GM15510 (cell line): ENCODE measurements around the gene NEURL1.

Experiments used
- POLR2A ChIP-seq: IDR thresholded peaks from 3 replicates; pipeline ENCODE4 v1.6.1; 2011; ENCODE audit warnings: borderline replicate concordance; ENCODE audit not compliant: insufficient read length; ENCODE audit errors: extremely low read depth

The NEURL1 gene

DNA sequence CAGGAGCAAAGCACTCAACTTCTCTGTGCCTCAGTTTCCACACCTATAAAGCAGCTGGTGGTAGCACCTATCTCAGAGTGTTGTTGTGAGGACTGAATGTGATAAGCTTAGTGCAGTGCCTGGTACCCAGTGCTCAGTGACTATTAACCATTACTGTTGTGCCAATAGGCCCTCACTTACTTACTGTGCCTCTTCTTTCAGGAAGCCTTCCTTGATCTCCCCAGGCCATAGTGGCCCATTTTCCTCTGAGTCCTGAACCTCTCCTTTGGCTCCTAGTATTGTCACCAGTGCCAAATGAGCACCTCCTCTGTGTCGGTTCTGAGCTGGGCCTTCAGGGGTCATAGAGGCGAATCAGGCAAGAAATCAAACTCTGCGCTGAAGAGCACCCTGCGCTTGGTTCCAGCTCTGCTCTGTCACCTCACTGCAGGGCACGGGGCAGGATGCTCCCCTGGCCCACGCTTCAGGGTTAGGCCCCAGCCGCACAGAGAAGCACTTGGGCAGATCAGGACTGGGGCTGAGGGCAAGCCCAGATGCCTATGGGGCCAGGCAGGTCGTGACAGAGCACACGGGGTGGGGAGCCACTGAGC lies 37.3 kb upstream of the NEURL1 start:
- no peak for TF ChIP-seq POLR2A

DNA sequence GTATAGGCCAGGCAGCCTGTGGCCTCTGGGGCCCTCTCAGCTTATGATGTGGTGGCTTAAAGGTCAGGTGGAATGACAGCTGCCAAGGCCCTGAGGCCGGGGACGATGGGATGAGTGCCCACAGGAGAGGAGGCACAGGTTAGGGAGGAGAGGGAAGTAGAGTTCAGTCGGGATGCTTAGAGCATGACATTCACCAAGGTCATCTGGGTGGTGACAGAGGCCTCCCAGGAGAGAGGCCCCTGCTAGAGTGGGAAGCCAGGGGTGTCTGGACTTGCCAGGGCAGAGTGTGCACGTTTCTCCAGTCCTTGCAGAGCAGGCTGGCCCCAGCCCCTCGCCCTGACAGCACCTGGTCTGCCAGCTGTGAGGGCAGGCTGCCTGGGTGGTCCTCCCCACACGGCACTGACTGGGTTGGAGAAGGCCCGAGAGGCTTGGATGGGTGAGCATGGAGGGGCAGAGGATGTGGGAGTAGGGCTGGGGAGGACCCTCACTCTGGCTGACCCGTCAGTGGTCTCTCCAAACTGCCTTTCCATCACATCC lies 36.3 kb upstream of the NEURL1 start:
- TF ChIP-seq POLR2A = no peak

DNA sequence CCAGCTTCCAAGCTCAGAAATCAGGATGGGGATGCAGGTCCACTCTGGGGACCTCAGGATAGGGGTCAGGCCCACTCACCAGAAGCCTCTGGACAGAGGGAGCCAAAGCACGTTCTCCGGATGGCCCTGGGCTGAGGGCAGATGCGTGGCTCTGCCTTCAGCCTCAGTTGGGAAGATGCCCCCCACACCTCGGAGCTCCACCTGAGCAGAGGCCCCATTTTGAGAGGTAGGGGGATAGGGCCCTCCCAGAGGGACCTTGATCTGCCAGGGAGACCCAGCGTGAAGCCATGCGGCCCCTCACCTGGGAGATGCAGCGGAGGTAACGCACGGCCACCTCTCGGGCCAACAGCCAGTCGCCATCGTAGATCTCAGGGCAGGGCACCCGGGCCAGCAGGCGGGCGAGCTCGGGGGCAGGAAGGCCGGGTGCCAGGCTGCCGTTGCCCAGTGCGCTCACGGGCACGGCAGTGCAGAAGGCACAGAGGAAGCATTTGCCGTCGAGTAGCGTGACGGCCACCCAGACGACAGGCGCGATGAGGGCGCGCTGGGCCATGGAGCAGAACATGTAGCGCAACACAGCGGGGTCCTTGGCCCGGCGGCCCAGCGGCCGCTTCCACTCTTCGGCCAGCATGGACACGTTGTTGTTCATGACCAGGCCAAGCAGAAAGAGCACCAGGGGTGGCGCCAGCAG lies 35.5 kb upstream of the NEURL1 start:
- no peak for TF ChIP-seq POLR2A

DNA sequence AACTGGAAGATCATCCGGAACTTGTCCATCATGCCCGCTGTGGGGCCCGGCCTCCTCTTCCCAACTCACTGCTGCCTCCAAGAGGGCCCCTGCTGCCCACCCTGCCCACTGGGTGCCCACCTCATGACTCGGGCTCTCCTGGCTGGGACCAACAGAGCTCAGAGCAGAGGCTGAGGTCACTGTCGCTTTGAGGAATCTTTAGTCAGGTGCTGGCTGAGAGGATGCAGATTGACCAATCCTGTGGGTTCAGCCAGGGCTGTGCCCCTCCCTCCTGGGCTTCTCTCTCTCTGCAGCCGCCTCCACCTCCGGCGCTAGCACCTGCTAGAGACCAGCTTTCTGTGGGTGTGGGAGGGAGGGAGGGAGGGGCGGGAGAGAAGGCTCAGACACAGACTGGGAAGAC lies 34.8 kb upstream of the NEURL1 start, which contains the start of gene CALHM1:
Gene CALHM1 (minus strand): TSS at position 181 of the 400 bp plus-strand sequence. CDS start 149 bp downstream, at position 32.
- no peak for TF ChIP-seq POLR2A

DNA sequence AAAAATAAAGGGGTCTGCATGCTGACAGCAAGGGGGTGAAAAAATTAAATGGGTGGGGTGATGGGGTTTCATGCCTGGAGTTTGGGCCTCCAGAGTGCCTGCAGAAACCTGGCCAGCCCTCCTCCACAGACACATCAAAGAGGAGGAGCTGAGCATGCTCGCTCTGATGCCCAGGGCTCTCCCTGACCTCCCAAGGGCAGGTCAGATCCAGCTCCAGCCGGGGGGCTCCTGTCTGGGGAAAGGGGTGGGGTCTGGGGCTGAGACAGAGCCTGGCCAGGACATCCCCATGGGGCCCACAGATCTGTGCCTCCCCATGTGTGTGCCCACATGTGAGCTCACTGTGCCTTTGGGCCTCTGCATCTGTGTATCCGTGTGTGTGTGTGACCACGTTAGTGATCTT lies 33.9 kb upstream of the NEURL1 start:
- no peak for TF ChIP-seq POLR2A

DNA sequence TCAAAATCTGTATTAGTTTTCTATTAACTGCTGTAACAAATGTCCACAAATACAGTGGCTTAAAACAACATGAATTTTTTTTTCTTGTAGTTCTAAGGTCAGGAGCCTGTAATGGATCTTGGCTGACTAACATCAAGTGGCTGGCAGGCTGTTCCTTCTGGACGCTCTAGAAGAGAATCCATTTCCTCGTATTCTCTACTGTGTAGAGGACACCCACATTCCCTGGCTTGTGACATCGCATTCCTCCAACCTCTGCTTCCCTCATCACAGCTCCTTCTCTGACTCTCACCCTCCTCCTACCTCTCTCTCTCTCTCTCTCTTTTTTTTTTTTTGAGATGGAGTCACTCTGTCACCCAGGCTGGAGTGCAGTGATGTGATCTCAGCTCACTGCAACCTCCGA lies 30.0 kb upstream of the NEURL1 start:
- no peak for TF ChIP-seq POLR2A

DNA sequence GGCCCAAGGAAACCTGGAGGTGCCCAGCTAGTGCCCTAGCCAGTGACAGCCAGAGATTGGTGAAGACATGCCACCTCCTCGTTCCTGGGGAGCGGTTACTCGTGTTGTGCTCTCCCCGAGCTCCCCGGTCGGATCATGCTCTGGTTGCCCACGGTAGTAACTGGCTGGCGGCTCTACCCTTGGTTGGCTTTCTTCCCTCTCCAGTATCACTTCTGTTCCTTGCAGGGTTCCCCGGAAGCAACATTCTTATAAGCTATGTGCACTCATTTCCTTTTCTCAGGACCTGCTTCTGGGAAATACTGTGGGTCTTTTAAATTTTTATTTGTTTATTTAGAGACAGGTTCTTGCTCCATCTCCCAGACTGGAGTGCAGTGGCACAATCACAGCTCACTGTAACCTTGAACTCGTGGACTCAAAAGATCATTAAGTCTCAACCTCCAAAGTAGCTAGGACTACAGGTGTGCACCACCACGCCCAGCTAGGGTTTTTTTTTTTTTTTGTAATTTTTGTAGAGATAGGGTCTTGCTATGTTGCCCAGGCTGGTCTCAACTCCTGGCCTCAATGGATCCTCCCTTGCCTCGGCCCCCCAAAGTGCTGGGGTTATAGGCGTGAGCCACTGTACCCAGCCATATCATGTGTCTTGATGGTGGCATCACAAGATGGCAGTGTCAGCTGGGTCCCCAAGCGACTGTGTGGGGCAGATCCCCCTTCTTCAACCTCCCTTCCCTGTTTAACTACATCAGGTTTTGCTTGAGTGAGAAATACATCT lies 27.9 kb upstream of the NEURL1 start:
- TF ChIP-seq POLR2A = no peak

DNA sequence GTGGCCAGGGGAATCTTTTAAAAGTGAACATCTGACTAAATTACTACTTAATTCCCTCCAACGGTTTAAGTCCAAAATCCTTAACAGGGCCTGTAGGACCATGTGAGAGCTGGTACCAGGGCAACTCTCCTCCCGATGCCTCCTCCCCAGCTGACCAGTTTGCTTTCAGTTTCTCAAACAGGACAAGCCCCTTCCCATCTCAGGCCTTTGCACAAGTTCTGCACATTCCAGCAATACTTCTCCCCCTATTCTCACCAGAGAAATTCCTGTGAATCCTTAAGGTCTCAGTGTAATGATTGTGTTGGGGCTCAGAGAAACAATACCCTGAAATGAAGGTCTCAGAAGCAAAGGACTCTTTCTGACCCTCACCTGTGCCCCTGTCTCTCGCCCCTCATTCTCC lies 26.8 kb upstream of the NEURL1 start:
- TF ChIP-seq POLR2A = no peak

DNA sequence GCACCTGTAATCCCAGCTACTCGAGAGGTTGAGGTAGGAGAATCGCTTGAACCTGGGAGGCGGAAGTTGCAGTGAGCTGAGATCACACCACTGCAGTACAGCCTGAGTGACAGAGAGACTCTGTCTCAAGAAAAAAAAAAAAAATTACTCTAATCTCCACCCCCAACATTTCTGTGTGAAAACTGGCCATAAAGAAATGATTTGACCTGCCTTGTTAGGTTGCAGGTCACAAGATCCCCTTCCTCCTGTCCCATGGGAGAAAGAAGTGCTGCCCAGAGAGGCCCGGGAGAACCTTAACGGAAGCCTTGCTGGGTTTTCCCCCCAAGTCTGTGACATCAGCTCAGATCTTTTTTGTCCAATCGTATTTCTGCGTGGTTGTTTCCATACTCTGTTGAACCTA lies 26.1 kb upstream of the NEURL1 start:
- no peak for TF ChIP-seq POLR2A

DNA sequence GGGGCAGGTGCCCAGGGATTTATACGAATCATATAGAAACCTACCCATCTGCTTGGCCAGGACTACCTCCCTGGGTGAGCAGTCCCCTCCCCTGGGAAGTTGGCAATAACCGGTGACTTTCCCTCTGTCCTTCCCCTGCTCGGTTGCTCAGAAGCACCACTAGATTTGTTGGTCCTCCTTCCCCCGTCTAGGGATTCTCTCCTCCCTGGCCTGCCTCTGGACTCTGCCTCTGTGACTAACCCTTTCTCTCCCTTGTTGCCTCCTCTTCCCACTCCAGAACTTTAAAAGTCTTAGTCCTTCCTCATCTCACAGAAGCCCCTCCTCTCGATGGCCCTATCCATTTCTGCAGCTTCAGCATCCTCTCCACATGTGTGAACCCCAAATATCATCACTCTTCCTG lies 24.3 kb upstream of the NEURL1 start:
- TF ChIP-seq POLR2A = no peak

DNA sequence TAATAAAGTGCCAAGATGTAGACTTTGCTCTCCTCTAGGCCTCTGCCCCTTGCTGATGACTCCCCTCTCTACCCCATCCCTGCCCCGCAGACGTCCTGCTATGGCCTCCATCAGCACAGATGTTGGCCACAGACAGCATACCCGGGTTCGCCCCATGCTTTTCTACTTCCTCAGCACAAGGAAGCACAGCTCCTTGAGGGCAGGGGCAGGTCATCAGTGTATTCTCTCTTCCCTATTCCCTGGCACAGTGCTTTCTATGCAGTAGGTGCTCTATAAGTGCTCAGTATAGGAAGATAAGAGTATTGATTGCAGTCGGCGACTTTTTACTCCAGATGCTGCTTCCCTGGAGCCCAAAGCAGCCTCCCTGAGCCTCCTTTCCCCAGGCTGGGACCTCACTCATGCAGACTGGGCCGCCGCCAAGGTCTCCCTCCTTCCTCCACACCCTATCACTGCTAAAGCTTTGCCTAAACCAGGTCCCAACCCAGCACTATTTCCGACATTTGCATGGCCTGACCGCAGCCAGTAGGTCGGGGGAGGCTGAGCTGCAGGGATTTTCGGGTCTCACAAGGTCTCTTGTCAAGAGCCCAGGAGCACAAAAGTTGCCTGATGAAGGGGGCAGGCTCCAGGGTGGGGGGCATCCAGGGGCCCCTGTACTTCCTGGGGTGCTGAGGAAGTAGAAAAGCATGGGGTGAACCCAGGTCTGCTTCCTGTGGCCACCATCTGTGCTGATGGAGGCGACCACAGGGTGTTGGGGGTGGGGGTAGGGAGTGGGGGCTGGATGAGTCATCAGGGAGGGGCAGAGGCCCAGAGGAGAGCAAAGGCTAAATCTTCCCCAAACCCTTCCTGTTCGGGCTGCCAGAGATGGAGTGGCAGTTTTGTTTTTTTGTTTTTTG lies 22.5 kb upstream of the NEURL1 start:
- TF ChIP-seq POLR2A = peak; percentile 47

DNA sequence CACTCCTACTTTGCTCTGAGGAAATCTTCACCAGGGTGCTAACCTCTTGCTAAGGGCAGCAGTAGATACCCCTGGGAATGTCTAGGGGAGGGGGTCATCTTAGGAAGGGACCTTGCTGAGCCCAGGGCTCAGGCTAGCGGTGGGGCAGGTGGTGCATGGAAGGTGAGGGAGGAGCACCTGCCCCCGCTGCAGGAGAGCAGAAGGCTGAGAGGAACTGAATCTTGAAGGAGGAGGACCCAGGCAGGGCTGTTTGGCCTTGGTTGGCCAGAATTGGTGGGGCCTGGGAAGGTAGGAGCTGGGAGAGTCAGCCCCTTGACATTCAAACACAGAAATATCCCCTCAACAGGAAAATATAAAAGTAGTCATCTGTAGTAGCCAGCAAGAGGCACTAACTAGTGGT lies 21.5 kb upstream of the NEURL1 start:
- TF ChIP-seq POLR2A = peak; percentile 43

DNA sequence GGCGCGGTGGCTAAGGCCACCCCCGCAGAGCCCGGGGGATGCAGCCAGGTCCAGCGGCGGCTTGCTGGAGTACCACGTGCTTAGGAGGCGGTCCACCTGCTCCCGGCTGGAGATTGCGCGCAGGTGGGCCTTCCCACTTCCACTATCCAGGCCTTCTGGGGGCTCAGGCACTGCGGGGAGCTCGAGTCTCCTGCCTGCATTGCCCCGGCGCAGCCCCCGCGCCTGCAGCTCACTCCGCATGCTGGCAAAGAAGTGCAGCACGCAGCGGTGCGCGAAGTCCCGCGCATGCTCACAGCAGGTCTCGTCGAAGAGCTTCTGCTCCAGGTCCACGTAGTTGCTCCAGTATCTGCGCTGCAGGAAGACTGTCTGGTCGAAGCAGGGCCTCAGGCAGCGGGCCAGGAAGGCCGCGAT lies 20.2 kb upstream of the NEURL1 start:
- no peak for TF ChIP-seq POLR2A

DNA sequence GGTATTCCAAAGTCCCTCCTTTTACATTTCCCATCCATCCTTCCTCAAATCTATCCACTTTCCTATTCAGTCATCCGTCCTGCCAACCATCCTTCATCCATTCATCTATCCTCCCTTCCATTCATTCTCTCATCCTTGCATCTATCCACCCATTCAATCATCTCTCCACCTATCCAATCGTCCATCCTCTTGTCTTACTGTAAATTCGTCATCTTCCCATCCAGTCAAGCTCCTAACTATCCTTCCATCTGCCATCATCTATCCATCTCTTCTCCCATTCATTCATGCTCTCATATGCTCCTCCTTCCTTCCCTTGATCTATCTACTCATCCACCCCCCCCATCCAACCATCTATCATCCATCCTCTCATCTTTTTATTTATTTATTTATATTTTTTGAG lies 19.4 kb upstream of the NEURL1 start:
- TF ChIP-seq POLR2A = no peak
